ENCODE data around the gene MSX2. TPM values are rescaled to one million over a fixed set of nuclear protein-coding genes. Genes with fewer than 3 reads are reported as not detected.

Gene MSX2
- total and polyA plus RNA-seq, 2 of the 8 experiments (the other 6 are each of a cell fraction or from before 2014, with no cell fraction given) = 0.24 to 0.47 TPM

- Histone ChIP-seq H4K91ac (replicated peaks; ENCODE audit: insufficient read length, low read length) (no peak overlapping the region), H2BK20ac (ENCODE audit: low read length) (no peak overlapping the region), H3K9me3 (ENCODE audit: insufficient read depth in 2 of 2, low read depth in 1 of 2, low read length in 1 of 2) (no peaks in the 10 kb centered on the region), H4K8ac (ENCODE audit: extremely low read depth, insufficient read depth, low read length) (no peak overlapping the region), H3K27me3 (replicated peaks in 1 of 4; ENCODE audit: control insufficient read depth in 3 of 4, extremely low read depth in 1 of 4, insufficient read depth in 3 of 4, low read length in 3 of 4) (peaks cover 6 to 37% (median 27%) of the 10 kb centered on the region in 4 experiments), H2AK5ac (ENCODE audit: low read depth, low read length) (no peak overlapping the region; the same call in 1 of the 2 replicates), H2BK12ac (ENCODE audit: low read depth, low read length) (peak overlapping the region; percentile 82; the same call in 1 of the 2 replicates), H3K79me2 (ENCODE audit: control insufficient read depth in 1 of 2, insufficient read depth in 2 of 2, low read length in 2 of 2) (no peaks in the 10 kb centered on the region), H2BK5ac (ENCODE audit: low read depth, low read length) (no peak overlapping the region), H3K56ac (replicated peaks; ENCODE audit: insufficient read length, low read depth, low read length) (no peak overlapping the region), H3K18ac (ENCODE audit: extremely low read depth, low read length) (peak overlapping the region; percentile 81; the same call in 1 of the 2 replicates), H2AFZ (ENCODE audit: low read length) (peak overlapping the region; percentile 2), H3K4ac (replicated peaks; ENCODE audit: insufficient read length, low read depth, low read length) (peak overlapping the region; percentile 33), H3K14ac (ENCODE audit: insufficient read length) (no peak overlapping the region), H4K5ac (ENCODE audit: insufficient read length, low read depth, low read length) (no peak overlapping the region), H3K79me1 (ENCODE audit: low read depth, low read length) (no peaks in the 10 kb centered on the region), H3K4me3 (ENCODE audit: extremely low read depth in 1 of 4, insufficient read depth in 2 of 4, low read depth in 3 of 4, low read length in 4 of 4) (peak overlapping the region; percentile 26 to 55 (median 28); a peak in 5 of 8 replicates), H2BK120ac (replicated peaks; ENCODE audit: low read depth, low read length) (peak overlapping the region; percentile 60), H3K23ac (ENCODE audit: insufficient read length) (no peak overlapping the region), H3K23me2 (ENCODE audit: low read depth, low read length) (peaks cover 5% of the 10 kb centered on the region; the same call in 1 of the 2 replicates), H3K27ac (ENCODE audit: low read depth, low read length) (no peak overlapping the region), H3K9ac (replicated peaks in 1 of 4; ENCODE audit: extremely low read depth in 1 of 4, low read depth in 3 of 4, low read length in 3 of 4) (no peak overlapping the region), H4K20me1 (replicated peaks in 1 of 2; ENCODE audit: control insufficient read depth in 1 of 2, insufficient read depth in 2 of 2, low read length in 2 of 2) (no peaks in the 10 kb centered on the region), H3K36me3 (ENCODE audit: control insufficient read depth in 2 of 4, insufficient read depth in 4 of 4, low read length in 3 of 4) (no peaks in the 10 kb centered on the region), H3K4me2 (ENCODE audit: insufficient read depth in 1 of 2, low read depth in 2 of 2, low read length in 2 of 2) (peak overlapping the region; percentile 71 to 75), H2BK15ac (ENCODE audit: low read length) (no peak overlapping the region), H3K4me1 (replicated peaks in 1 of 4; ENCODE audit: control insufficient read depth in 3 of 4, insufficient read depth in 4 of 4, low read length in 3 of 4) (peaks cover 6 to 16% (median 10%) of the 10 kb centered on the region in 4 experiments)
- CTCF ChIA-PET (ENCODE audit: partially characterized antibody) = interaction anchor here (1.2 kb wide), 1 partner anchor 15 kb away, joined by 3 read pairs; no protein-coding TSS in a partner anchor
- POLR2A ChIA-PET (ENCODE audit: partially characterized antibody) = no interaction called here
- FAIRE-seq (no peak), DNase-seq (ENCODE audit: low read depth in 1 of 2, low spot score in 2 of 2) (peak in 1 of 2 experiments; percentile 62)
- WGBS, 2 experiments (ENCODE audit: extremely low coverage in 1 of 2, insufficient coverage in 1 of 2, insufficient read length in 1 of 2, insufficient replicate concordance in 2 of 2, low coverage in 1 of 2, low lambda C conversion rate in 2 of 2, missing lambda C conversion rate in 1 of 2) = 10% methylated on average over 30 of the region's 30 CpGs; no CpG with 5 or more reads in 1 of the 2 experiments
- 0 out of 2 replicates have a peak, but pooled peaks have one; percentile 37 for TF ChIP-seq TEAD4 (IDR thresholded peaks at IDR 0.05; ENCODE audit: low read depth, low read length)
- no peak for TF ChIP-seq JUN (IDR thresholded peaks at IDR 0.05; ENCODE audit: low read depth, low read length)
- no peak for TF ChIP-seq POLR2AphosphoS5 (IDR thresholded peaks at IDR 0.05; ENCODE audit: low read depth, low read length)
- no peak for TF ChIP-seq CBX5 (IDR thresholded peaks at IDR 0.05; ENCODE audit: low read depth, low read length)
- no peak for TF ChIP-seq BCL11A (IDR thresholded peaks at IDR 0.05; ENCODE audit: low read depth in 2 of 2, low read length in 2 of 2)
- no peak for TF ChIP-seq FOSL1 (IDR thresholded peaks at IDR 0.05; ENCODE audit: insufficient read depth, low read depth, low read length)
- TF ChIP-seq TBP (IDR thresholded peaks at IDR 0.05; ENCODE audit: low read depth, low read length) = no peak
- no peak for TF ChIP-seq SAP30 (IDR thresholded peaks at IDR 0.05; ENCODE audit: insufficient read depth, insufficient replicate concordance, low read length)
- TF ChIP-seq HDAC2 (IDR thresholded peaks at IDR 0.05; ENCODE audit: borderline replicate concordance in 1 of 2, low read depth in 2 of 2, low read length in 2 of 2) = 0 out of 4 replicates have a peak, but pooled peaks of 1 of the 2 experiments have one; percentile 22
- TF ChIP-seq BACH1 (IDR thresholded peaks at IDR 0.05; ENCODE audit: low read length) = no peak
- TF ChIP-seq YY1 (IDR thresholded peaks at IDR 0.05; ENCODE audit: low read depth, low read length) = no peak
Observed at GRCh38 chr5:174688441-174689354, 35.7 kb upstream of the MSX2 start.
